OCI-LY7 (cell line): Measurements from ENCODE around the gene ZNF212. TPM values are rescaled to one million over a fixed set of nuclear protein-coding genes. Genes with fewer than 3 reads are reported as not detected.

ENCODE experiments used
- BruUV-seq: library from RNA; stranded (reverse); fragments of 400-500 nt; replicated peaks from 2 replicates; lab custom pipeline; 2021; lab: Mats Ljungman, UMichigan
- CTCF ChIA-PET: fragments of 300-600 bp; sonication (Branson Sonifier 250); formaldehyde crosslinking; loops from one replicate; lab custom pipeline; 2022; ENCODE audit warnings: antibody characterized with exemption; ENCODE audit not compliant: unreplicated experiment; lab: Charles Lee
- POLR2A ChIA-PET: fragments of 300-600 bp; sonication (Branson Sonifier 250); formaldehyde crosslinking; loops from one replicate; lab custom pipeline; 2022; ENCODE audit warnings: antibody characterized with exemption; lab: Charles Lee
- DNase-seq: peaks from one replicate; pipeline ENCODE4 v3.0.0-alpha.2; 2015; ENCODE audit warnings: low spot score
- H2AFZ ChIP-seq: fragments of 200-600 bp; sonication (generic), shearing (Covaris generic); 2 replicates; pipeline ENCODE4 v1.6.1; 2014; ENCODE audit warnings: mild to moderate bottlenecking, antibody characterized with exemption, low read length, moderate library complexity
- H3K27ac ChIP-seq: fragments of 200-600 bp; sonication (generic); 2 replicates; pipeline ENCODE4 v1.5.1; 2014; ENCODE audit warnings: mixed run types, low read depth, mild to moderate bottlenecking, moderate library complexity, low read length, inconsistent platforms; ENCODE audit not compliant: poor library complexity, severe bottlenecking
- H3K36me3 ChIP-seq: fragments of 200-600 bp; sonication (generic); 2 replicates; pipeline ENCODE4 v1.6.1; 2014; ENCODE audit warnings: mild to moderate bottlenecking, antibody characterized with exemption, low read length, moderate library complexity, mixed read lengths; ENCODE audit not compliant: insufficient read depth
- H3K4me1 ChIP-seq: fragments of 200-600 bp; sonication (generic); 2 replicates; pipeline ENCODE4 v1.5.1; 2014; ENCODE audit warnings: mild to moderate bottlenecking, low read length; ENCODE audit not compliant: insufficient read depth, poor library complexity, severe bottlenecking
- H3K4me2 ChIP-seq: fragments of 200-600 bp; sonication (generic); 2 replicates; pipeline ENCODE4 v1.6.1; 2014; ENCODE audit warnings: mild to moderate bottlenecking, low read length
- H3K4me3 ChIP-seq: fragments of 200-600 bp; sonication (generic); 2 replicates; pipeline ENCODE4 v1.5.1; 2014; ENCODE audit warnings: mild to moderate bottlenecking, low read depth, low read length; ENCODE audit not compliant: poor library complexity, severe bottlenecking
- H3K79me2 ChIP-seq: fragments of 200-600 bp; sonication (generic); 2 replicates; pipeline ENCODE4 v1.6.1; 2016; ENCODE audit warnings: low read depth, mild to moderate bottlenecking, low read length, moderate library complexity, mixed read lengths; ENCODE audit not compliant: insufficient read depth
- H3K9me2 ChIP-seq: fragments of 200-600 bp; sonication (generic); 2 replicates; pipeline ENCODE4 v1.6.1; 2016; ENCODE audit warnings: mild to moderate bottlenecking, low read length, mixed read lengths; ENCODE audit not compliant: insufficient read depth
- H3K9me3 ChIP-seq: fragments of 200-600 bp; sonication (generic); 2 replicates; pipeline ENCODE4 v1.6.1; 2014; ENCODE audit warnings: mild to moderate bottlenecking, mixed run types, low read length, mixed read lengths
- H4K20me1 ChIP-seq: fragments of 200-600 bp; sonication (generic); 2 replicates; pipeline ENCODE4 v1.6.1; 2014; ENCODE audit warnings: mild to moderate bottlenecking, antibody characterized with exemption, low read length, moderate library complexity, mixed read lengths; ENCODE audit not compliant: insufficient read depth
- CTCF ChIP-seq: fragments of 200-600 bp; sonication (generic); conservative IDR thresholded peaks from 2 replicates; pipeline ENCODE4 v1.5.1; 2014; ENCODE audit warnings: mild to moderate bottlenecking, antibody characterized with exemption, low read length, moderate library complexity, mixed read lengths
- EZH2phosphoT487 ChIP-seq: fragments of 200-600 bp; sonication (generic); IDR thresholded peaks from 2 replicates; pipeline ENCODE4 v1.6.1; 2018; ENCODE audit warnings: low read depth, borderline replicate concordance, mild to moderate bottlenecking, mixed run types, antibody characterized with exemption, low read length, moderate library complexity, mixed read lengths
- intact Hi-C: fragments of 100-400 bp; cut with micrococcal nuclease; formaldehyde crosslinking; loops from one replicate; pipeline ENCODE4 v1.10.0; 2022; ENCODE audit not compliant: unreplicated experiment
- small RNA-seq: library from RNA; depleted of rRNA; stranded (forward); fragments of <200 nt; gene quantifications from one replicate; pipeline ENCODE3, GENCODE V24; 2014
- total RNA-seq, 2 experiments: library from RNA; depleted of rRNA in 1 of 2; stranded (reverse); fragments of >200 nt in 1 of 2; shearing (Covaris generic) in 1 of 2; gene quantifications; 2 replicates each; pipeline ENCODE4 v1.2.3, GENCODE V29; 2014 to 2022

ZNF212 gene
- total RNA-seq, 2 experiments from 2014 or later = 11.6 to 12.7 TPM

GRCh38 chr7:149304006-149304405 lies 64.6 kb downstream of the ZNF212 start:
- H3K4me1 ChIP-seq = no peaks in the 10 kb centered on the region
- BruUV-seq = no TSS peak
- no peaks in the 10 kb centered on the region for H3K36me3 ChIP-seq
- no peak overlapping the region for H3K4me3 ChIP-seq
- no peak overlapping the region for H3K27ac ChIP-seq
- ChIA-PET CTCF (no interaction called here), POLR2A (no interaction called here)
- no peaks in the 10 kb centered on the region for H3K9me2 ChIP-seq
- no peaks in the 10 kb centered on the region for H3K79me2 ChIP-seq
- H3K9me3 ChIP-seq = no peaks in the 10 kb centered on the region
- no peaks in the 10 kb centered on the region for H4K20me1 ChIP-seq
- no peak for DNase-seq
- H2AFZ ChIP-seq = no peak overlapping the region
- TF ChIP-seq CTCF (no peak), EZH2phosphoT487 (no peak)
- H3K4me2 ChIP-seq = no peak overlapping the region
- intact Hi-C loops = no loop called here

Small RNA genes within 50 kb of the gene (small RNA-seq; reads per million reads assigned to genes)
- not detected for gene AC004890.1

Other genes starting within 250 kb of the ZNF212 start
- 130 TPM in 2 replicates for gene PDIA4, start 211.1 kb upstream of the ZNF212 start, total RNA-seq (2014; rRNA removed; shearing (Covaris generic))
- 120 and 141 TPM in 2 replicates for gene PDIA4, start 211.1 kb upstream of the ZNF212 start, total RNA-seq (2022)
- 3.9 and 5.1 TPM in 2 replicates for gene ZNF786, start 148.9 kb upstream of the ZNF212 start, total RNA-seq (2014; rRNA removed; shearing (Covaris generic))
- 6.8 and 7.7 TPM in 2 replicates for gene ZNF786, start 148.9 kb upstream of the ZNF212 start, total RNA-seq (2022)
- gene ZNF425, start 113.3 kb upstream of the ZNF212 start, total RNA-seq (2014; rRNA removed; shearing (Covaris generic)) = 0.28 and 1.4 TPM in 2 replicates
- gene ZNF425, start 113.3 kb upstream of the ZNF212 start, total RNA-seq (2022) = 1.1 and 1.6 TPM in 2 replicates
- 11.4 and 11.8 TPM in 2 replicates for gene ZNF398, start 92.2 kb upstream of the ZNF212 start, total RNA-seq (2014; rRNA removed; shearing (Covaris generic))
- gene ZNF398, start 92.2 kb upstream of the ZNF212 start, total RNA-seq (2022) = 14.2 and 15.5 TPM in 2 replicates
- gene ZNF282, start 44.1 kb upstream of the ZNF212 start, total RNA-seq (2014; rRNA removed; shearing (Covaris generic)) = 13.3 and 15.4 TPM in 2 replicates
- gene ZNF282, start 44.1 kb upstream of the ZNF212 start, total RNA-seq (2022) = 26.6 and 28.3 TPM in 2 replicates
- 10.5 and 13.1 TPM in 2 replicates for gene ZNF783, start 22.5 kb downstream of the ZNF212 start, total RNA-seq (2014; rRNA removed; shearing (Covaris generic))
- 18.8 and 19.4 TPM in 2 replicates for gene ZNF783, start 22.5 kb downstream of the ZNF212 start, total RNA-seq (2022)
- gene ZNF777, start 221.4 kb downstream of the ZNF212 start, total RNA-seq (2014; rRNA removed; shearing (Covaris generic)) = 5.2 and 6.2 TPM in 2 replicates
- gene ZNF777, start 221.4 kb downstream of the ZNF212 start, total RNA-seq (2022) = 9.5 and 10.4 TPM in 2 replicates